PC-3 (cell line): ENCODE measurements around the gene ACO2. TPM values are rescaled to one million over a fixed set of nuclear protein-coding genes. Genes with fewer than 3 reads are reported as not detected.
"Not testable (repeated sequence)": the region's sequence is repeated elsewhere in the genome, so short reads cannot be mapped to it uniquely, and the experiment has no call there.

Experiments used
- ATAC-seq: fragments of 200-7000 bp; cut with Tn5 transposase; 2 replicates; pipeline ENCODE4 v1.9.1; 2020; ENCODE audit warnings: mild to moderate bottlenecking, moderate library complexity
- BruUV-seq: library from RNA; stranded (reverse); fragments of 400-500 nt; replicated peaks from 2 replicates; lab custom pipeline; 2021; lab: Mats Ljungman, UMichigan
- CTCF ChIA-PET: fragments of 300-600 bp; sonication (Branson Sonifier 250); formaldehyde crosslinking; loops from one replicate; lab custom pipeline; 2022; ENCODE audit warnings: antibody characterized with exemption; lab: Charles Lee
- POLR2A ChIA-PET: fragments of 300-600 bp; sonication (Branson Sonifier 250); formaldehyde crosslinking; loops from one replicate; lab custom pipeline; 2022; ENCODE audit warnings: antibody characterized with exemption; ENCODE audit not compliant: unreplicated experiment; lab: Charles Lee
- DNase-seq: peaks from one replicate; pipeline ENCODE4 v3.0.0-alpha.2; 2015
- H2AFZ ChIP-seq: fragments of 300-600 bp; sonication (generic); 2 replicates; pipeline ENCODE4 v1.6.0; 2016; ENCODE audit warnings: antibody characterized with exemption, low read length
- H3F3A ChIP-seq: fragments of 300-600 bp; sonication (generic); one replicate; pipeline ENCODE4 v1.6.0; 2017; ENCODE audit warnings: antibody characterized with exemption, low read length, control low read depth, mild to moderate bottlenecking; ENCODE audit not compliant: unreplicated experiment
- H3K27ac ChIP-seq: fragments of 300-600 bp; sonication (generic); 2 replicates; pipeline ENCODE4 v1.5.1; 2016; ENCODE audit warnings: mild to moderate bottlenecking, low read length
- H3K27me3 ChIP-seq: fragments of 300-600 bp; sonication (generic); 2 replicates; pipeline ENCODE4 v1.6.1; 2016; ENCODE audit warnings: low read length, mixed read lengths
- H3K36me3 ChIP-seq: fragments of 300-600 bp; sonication (generic); 2 replicates; pipeline ENCODE4 v1.6.1; 2016; ENCODE audit warnings: low read depth, mixed run types, low read length, mixed read lengths
- H3K4me1 ChIP-seq: fragments of 300-600 bp; sonication (generic); 2 replicates; pipeline ENCODE4 v1.5.1; 2016; ENCODE audit warnings: low read length; ENCODE audit not compliant: insufficient read depth
- H3K4me2 ChIP-seq: fragments of 300-600 bp; sonication (generic); 2 replicates; pipeline ENCODE4 v1.6.0; 2016; ENCODE audit warnings: low read length
- H3K4me3 ChIP-seq: fragments of 300-600 bp; sonication (generic); 2 replicates; pipeline ENCODE4 v1.5.1; 2016; ENCODE audit warnings: mild to moderate bottlenecking, low read length, mixed read lengths
- H3K79me2 ChIP-seq: fragments of 300-600 bp; sonication (generic); 2 replicates; pipeline ENCODE4 v1.6.1; 2017; ENCODE audit warnings: low read length, mixed read lengths
- H3K9ac ChIP-seq: fragments of 300-600 bp; sonication (generic); 2 replicates; pipeline ENCODE4 v1.6.0; 2016; ENCODE audit warnings: mild to moderate bottlenecking, low read length
- H3K9me2 ChIP-seq: fragments of 300-600 bp; sonication (generic); replicated peaks from 2 replicates; pipeline ENCODE4 v1.6.1; 2016; ENCODE audit warnings: mixed run types, low read length, mixed read lengths
- H3K9me3 ChIP-seq: fragments of 300-600 bp; sonication (generic); 2 replicates; pipeline ENCODE4 v1.6.1; 2016; ENCODE audit warnings: low read length, mixed read lengths
- H4K20me1 ChIP-seq: fragments of 300-600 bp; sonication (generic); 2 replicates; pipeline ENCODE4 v1.6.1; 2016; ENCODE audit warnings: low read length, mixed read lengths
- CTCF ChIP-seq: fragments of 300-600 bp; sonication (generic); conservative IDR thresholded peaks from 2 replicates; pipeline ENCODE4 v1.5.1; 2017; ENCODE audit warnings: antibody characterized with exemption, low read depth, mild to moderate bottlenecking, low read length
- EZH2 ChIP-seq: fragments of 300-600 bp; sonication (generic); IDR thresholded peaks from one replicate; pipeline ENCODE4 v1.6.1; 2017; ENCODE audit warnings: antibody characterized with exemption, mild to moderate bottlenecking, low read length; ENCODE audit not compliant: unreplicated experiment
- EZH2phosphoT487 ChIP-seq: fragments of 300-600 bp; sonication (generic); IDR thresholded peaks from 2 replicates; pipeline ENCODE4 v1.6.1; 2018; ENCODE audit warnings: mild to moderate bottlenecking, antibody characterized with exemption, low read length, borderline replicate concordance
- intact Hi-C: fragments of 100-400 bp; cut with micrococcal nuclease; formaldehyde crosslinking; loops from 2 replicates; pipeline ENCODE4 v1.9.0; 2023
- total RNA-seq: library from RNA; depleted of rRNA; stranded (reverse); fragments of >200 nt; gene quantifications from 2 replicates; pipeline ENCODE4 v1.2.3, GENCODE V29; 2014

The ACO2 gene
- total RNA-seq, 1 experiment from 2014 or later: 130 TPM

DNA sequence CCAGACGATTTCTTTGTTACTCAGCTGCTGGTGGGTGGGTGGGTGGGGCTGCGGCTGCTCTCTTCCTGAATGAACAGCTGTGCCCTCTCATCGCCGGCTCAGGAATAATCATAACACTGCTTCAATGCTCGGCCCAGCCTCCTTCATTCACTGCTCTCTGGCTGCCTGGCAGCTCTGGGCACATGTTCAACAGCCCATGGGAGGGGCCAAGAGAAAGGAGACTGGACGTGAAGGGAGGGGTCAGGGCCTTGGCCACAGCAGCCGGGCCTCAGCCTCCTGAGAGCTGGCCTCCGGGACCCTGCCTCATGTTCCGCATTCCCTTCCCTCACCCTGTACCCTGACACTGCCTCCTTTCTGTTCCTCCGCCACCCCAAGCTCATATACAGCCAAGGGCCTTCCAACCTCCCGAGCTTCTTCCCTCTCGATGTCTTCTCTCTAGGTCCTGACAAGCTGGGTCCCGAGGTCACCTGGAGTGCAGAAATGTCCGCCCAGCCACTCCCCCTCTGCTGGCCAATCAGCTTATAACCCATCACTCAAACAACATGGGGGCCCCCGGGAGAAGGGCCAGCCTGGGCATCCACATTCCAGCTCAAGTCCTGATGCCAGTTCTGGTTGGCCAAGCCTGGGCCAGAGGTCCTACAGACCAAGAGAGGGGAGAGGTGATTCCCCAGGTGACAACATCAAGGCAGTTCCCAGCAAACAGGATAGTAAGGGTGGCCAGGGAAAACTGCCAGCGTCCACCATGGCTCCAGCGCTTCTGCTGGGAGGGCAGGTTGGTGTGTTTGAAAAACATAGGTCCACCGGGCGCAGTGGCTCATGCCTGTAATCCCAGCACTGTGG lies 88.7 kb downstream of the ACO2 start:
- H2AFZ ChIP-seq: no peak overlapping the region
- intact Hi-C loops: no loop called here

DNA sequence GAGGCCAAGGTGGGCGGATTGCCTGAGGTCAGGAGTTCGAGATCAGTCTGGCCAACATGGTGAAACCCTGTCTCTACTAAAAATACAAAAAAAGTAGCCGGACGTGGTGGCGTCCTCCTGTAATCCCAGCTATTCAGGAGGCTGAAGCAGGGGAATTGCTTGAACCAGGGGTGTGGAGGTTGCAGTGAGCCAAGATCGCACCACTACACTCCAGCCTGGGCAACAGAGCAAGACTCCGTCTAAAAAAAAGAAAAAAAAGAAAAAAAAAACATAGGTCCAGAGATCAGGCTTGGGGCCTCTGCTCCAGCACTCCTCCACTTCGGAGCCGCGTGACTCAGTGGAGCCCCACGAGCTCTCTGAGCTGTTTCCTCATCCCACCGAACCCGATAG lies 89.3 kb downstream of the ACO2 start:
- H3K4me1 ChIP-seq, H3K9me3 ChIP-seq, H3K9ac ChIP-seq, H4K20me1 ChIP-seq, H3K27me3 ChIP-seq, BruUV-seq, DNase-seq, H3K9me2 ChIP-seq, H3K27ac ChIP-seq, H3K4me3 ChIP-seq, H3K36me3 ChIP-seq, CTCF ChIA-PET, ATAC-seq, POLR2A ChIA-PET, H2AFZ ChIP-seq, H3K79me2 ChIP-seq, H3F3A ChIP-seq, H3K4me2 ChIP-seq, intact Hi-C loops: not testable (repeated sequence)

More for the DNA sequence above, 88.7 kb downstream of the ACO2 start:
- Histone ChIP-seq H3F3A (no peaks in the 10 kb centered on the region), H3K9me3 (no peaks in the 10 kb centered on the region), H3K9me2 (no peaks in the 10 kb centered on the region), H3K27ac (no peak overlapping the region), H3K27me3 (no peaks in the 10 kb centered on the region), H3K4me2 (no peak overlapping the region), H3K4me3 (no peak overlapping the region), H3K36me3 (no peaks in the 10 kb centered on the region), H3K4me1 (0 out of 2 replicates have a peak, but pooled peaks cover under 1% of the 10 kb centered on the region), H3K79me2 (no peaks in the 10 kb centered on the region), H4K20me1 (no peaks in the 10 kb centered on the region), H3K9ac (no peak overlapping the region)
- ATAC-seq (no peak), DNase-seq (no peak)
- CTCF ChIA-PET: interaction anchor here (0.6 kb wide), 1 partner anchor 154 kb away, joined by 3 read pairs; no protein-coding TSS in a partner anchor
- no TSS peak for BruUV-seq
- POLR2A ChIA-PET: interaction anchor here (0.6 kb wide), 1 partner anchor 36 kb away, joined by 6 read pairs; no protein-coding TSS in a partner anchor
- TF ChIP-seq CTCF: no peak
- no peak for TF ChIP-seq EZH2phosphoT487
- TF ChIP-seq EZH2: no peak

GRCh38 chr22:41560095-41560471 lies 91.2 kb downstream of the ACO2 start:
- H3K27me3 ChIP-seq: no peaks in the 10 kb centered on the region
- BruUV-seq: no TSS peak
- no peaks in the 10 kb centered on the region for H3K36me3 ChIP-seq
- no peak overlapping the region for H3K4me3 ChIP-seq
- intact Hi-C loops: no loop called here
- H3K9ac ChIP-seq: no peak overlapping the region
- H3K9me3 ChIP-seq: no peaks in the 10 kb centered on the region
- H4K20me1 ChIP-seq: no peaks in the 10 kb centered on the region
- ATAC-seq (no peak), DNase-seq (no peak)
- no peak overlapping the region for H3K4me2 ChIP-seq
- H3K4me1 ChIP-seq: peaks cover 21% of the 10 kb centered on the region
- H3K79me2 ChIP-seq: no peaks in the 10 kb centered on the region
- H3K27ac ChIP-seq: no peak overlapping the region
- POLR2A ChIA-PET: no interaction called here
- H2AFZ ChIP-seq: no peak overlapping the region
- CTCF ChIA-PET: no interaction called here
- no peaks in the 10 kb centered on the region for H3F3A ChIP-seq
- no peaks in the 10 kb centered on the region for H3K9me2 ChIP-seq
- TF ChIP-seq CTCF: no peak
- TF ChIP-seq EZH2: no peak
- TF ChIP-seq EZH2phosphoT487: no peak
